Gastrocnemius medialis (tissue), 4 donors: ENCODE results near the gene MEN1. TPM values are rescaled to one million over a fixed set of nuclear protein-coding genes. Genes with fewer than 3 reads are reported as not detected.

ENCODE experiments used
- ATAC-seq, 2 donors: fragments of 150-250 bp; one replicate each; pipeline ENCODE4 v1.9.1; 2016
- DNase-seq, 2 donors: peaks; one replicate each; pipeline ENCODE4 v3.0.0-alpha.2; 2019
- H3K27ac ChIP-seq, 4 donors: fragments of 200-600 bp; sonication (generic); 1 replicate in 1 of 4; 2 replicates in 3 of 4; pipeline ENCODE4 v1.5.1; 2016 to 2018; ENCODE audit warnings: mild to moderate bottlenecking in 2 of 4, moderate library complexity in 1 of 4
- H3K27me3 ChIP-seq, 3 donors: fragments of 200-600 bp; sonication (generic) in 2 of 3; 1 replicate in 1 of 3; 2 replicates in 2 of 3; pipeline versions ENCODE4 v1.5.1 to v1.6.0; 2016 to 2019; ENCODE audit warnings: mild to moderate bottlenecking in 1 of 3, moderate library complexity in 1 of 3
- H3K36me3 ChIP-seq, 2 donors: fragments of 200-600 bp; sonication (generic) in 1 of 2; one replicate each; pipeline ENCODE4 v1.5.1; 2017 to 2018
- H3K4me1 ChIP-seq, 2 donors: fragments of 200-600 bp; sonication (generic) in 1 of 2; one replicate each; pipeline ENCODE4 v1.5.1; 2016 to 2017; ENCODE audit warnings: mild to moderate bottlenecking in 2 of 2
- H3K4me3 ChIP-seq, 4 donors: fragments of 200-600 bp; sonication (generic) in 3 of 4; 1 replicate in 1 of 4; 2 replicates in 3 of 4; pipeline ENCODE4 v1.5.1; 2016 to 2019; ENCODE audit warnings: mild to moderate bottlenecking in 2 of 4
- H3K9me3 ChIP-seq, 3 donors: fragments of 200-600 bp; sonication (generic) in 2 of 3; 1 replicate in 1 of 3; 2 replicates in 2 of 3; pipeline ENCODE4 v1.5.1; 2016 to 2019
- CTCF ChIP-seq, 5 experiments: fragments of 450-650 bp in 3 of 5; fragments of 200-600 bp in 2 of 5; sonication (generic) in 2 of 5; IDR thresholded peaks in 4 of 5; conservative IDR thresholded peaks in 1 of 5; 1 replicate in 4 of 5; 2 replicates in 1 of 5; pipeline ENCODE4 v1.5.1; 2016 to 2019; ENCODE audit warnings: antibody characterized with exemption in 5 of 5, mild to moderate bottlenecking in 3 of 5, moderate library complexity in 3 of 5
- POLR2A ChIP-seq, 2 donors: fragments of 450-650 bp; IDR thresholded peaks; one replicate each; pipeline ENCODE4 v1.6.1; 2017; ENCODE audit warnings: antibody characterized with exemption in 2 of 2, mild to moderate bottlenecking in 2 of 2, moderate library complexity in 2 of 2
- in situ Hi-C, 4 donors: fragments of 200-750 bp; cut with MboI; loops; one replicate each; pipeline versions ENCODE4 v1.15.0 to v1.8.0; 2017; ENCODE audit warnings: low sequenced_read_pairs in 4 of 4
- intact Hi-C: fragments of 100-400 bp; cut with DNase I; formaldehyde crosslinking; loops from one replicate; pipeline ENCODE4 v1.15.1; 2023; ENCODE audit warnings: low total_unique reads
- total RNA-seq, 4 donors: library from RNA; depleted of rRNA; stranded (reverse); fragments of >200 nt; gene quantifications; one replicate each; pipeline versions ENCODE4 v1.1.0 to v1.2.3, GENCODE V29; 2016

The MEN1 gene
- total RNA-seq, 4 donors from 2014 or later, result 7.4 to 12.2 (median 9.8) TPM

GRCh38 chr11:64776875-64777274, 33.5 kb downstream of the MEN1 start:
- in situ Hi-C loops (no loop called here), intact Hi-C loops (loop anchor here (2.0 to 5.0 kb wide), 2 partner anchors 14 to 35 kb away; partner anchors contain the start of gene RASGRP2)
- peak overlapping the region; percentile 57 to 78 (median 74) for H3K4me3 ChIP-seq
- no peaks in the 10 kb centered on the region for H3K27me3 ChIP-seq
- peak overlapping the region; percentile 98 to 100 (median 98) for H3K27ac ChIP-seq
- H3K4me1 ChIP-seq, result peaks cover 60 to 61% of the 10 kb centered on the region in 2 donors
- TF ChIP-seq POLR2A (IDR thresholded peaks at IDR 0.05), result no peak
- TF ChIP-seq CTCF (IDR thresholded peaks at IDR 0.05 in 4 of 5, conservative IDR thresholded peaks at IDR 0.05 in 1 of 5), result no peak
- DNase-seq (no peak), ATAC-seq (no peak)
- no peaks in the 10 kb centered on the region for H3K9me3 ChIP-seq
- H3K36me3 ChIP-seq, result peaks cover 3 to 50% of the 10 kb centered on the region in 2 donors

DNA sequence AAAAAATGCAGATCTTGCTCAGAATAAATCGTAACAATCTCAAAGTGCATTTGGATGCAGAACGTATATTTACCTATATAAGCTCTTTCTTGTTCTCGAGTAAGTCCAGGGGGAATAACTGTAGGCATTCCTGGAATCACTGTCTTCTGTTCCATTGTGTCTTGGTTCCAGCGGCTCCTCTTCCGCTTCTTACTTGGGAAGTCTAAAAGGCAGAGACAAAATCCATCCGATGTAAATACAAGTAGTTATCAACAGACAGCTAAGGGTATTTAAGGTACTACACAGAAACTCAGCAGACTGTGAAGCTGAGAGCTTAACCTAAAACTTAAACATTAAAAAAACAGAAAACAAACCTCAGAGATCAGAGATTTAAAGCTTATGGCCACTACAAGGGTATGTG, 33.9 kb downstream of the MEN1 start:
- Histone ChIP-seq H3K4me1 (peaks cover 64 to 65% of the 10 kb centered on the region in 2 donors), H3K36me3 (peaks cover 3 to 55% of the 10 kb centered on the region in 2 donors), H3K4me3 (peak overlapping the region; percentile 57 to 78 (median 74)), H3K9me3 (no peaks in the 10 kb centered on the region), H3K27ac (peak overlapping the region; percentile 98 to 100 (median 98)), H3K27me3 (no peaks in the 10 kb centered on the region)
- intact Hi-C loops (loop anchor here (2.0 to 5.0 kb wide), 2 partner anchors 14 to 34 kb away; partner anchors contain the start of gene RASGRP2), in situ Hi-C loops (no loop called here)
- DNase-seq (no peak), ATAC-seq (no peak)
- TF ChIP-seq POLR2A (IDR thresholded peaks at IDR 0.05), result no peak
- TF ChIP-seq CTCF (IDR thresholded peaks at IDR 0.05 in 4 of 5, conservative IDR thresholded peaks at IDR 0.05 in 1 of 5), result no peak

GRCh38 chr11:64774144-64774543, 36.2 kb downstream of the MEN1 start:
- peaks cover 8 to 77% of the 10 kb centered on the region in 2 donors for H3K36me3 ChIP-seq
- ATAC-seq (no peak), DNase-seq (no peak)
- no peak overlapping the region for H3K4me3 ChIP-seq
- H3K27me3 ChIP-seq, result no peaks in the 10 kb centered on the region
- in situ Hi-C loops (no loop called here), intact Hi-C loops (no loop called here)
- peaks cover 58 to 59% of the 10 kb centered on the region in 2 donors for H3K4me1 ChIP-seq
- TF ChIP-seq CTCF (IDR thresholded peaks at IDR 0.05 in 4 of 5, conservative IDR thresholded peaks at IDR 0.05 in 1 of 5), result no peak
- TF ChIP-seq POLR2A (IDR thresholded peaks at IDR 0.05), result no peak
- peak overlapping the region; percentile 98 to 100 (median 98) for H3K27ac ChIP-seq
- no peaks in the 10 kb centered on the region for H3K9me3 ChIP-seq

DNA sequence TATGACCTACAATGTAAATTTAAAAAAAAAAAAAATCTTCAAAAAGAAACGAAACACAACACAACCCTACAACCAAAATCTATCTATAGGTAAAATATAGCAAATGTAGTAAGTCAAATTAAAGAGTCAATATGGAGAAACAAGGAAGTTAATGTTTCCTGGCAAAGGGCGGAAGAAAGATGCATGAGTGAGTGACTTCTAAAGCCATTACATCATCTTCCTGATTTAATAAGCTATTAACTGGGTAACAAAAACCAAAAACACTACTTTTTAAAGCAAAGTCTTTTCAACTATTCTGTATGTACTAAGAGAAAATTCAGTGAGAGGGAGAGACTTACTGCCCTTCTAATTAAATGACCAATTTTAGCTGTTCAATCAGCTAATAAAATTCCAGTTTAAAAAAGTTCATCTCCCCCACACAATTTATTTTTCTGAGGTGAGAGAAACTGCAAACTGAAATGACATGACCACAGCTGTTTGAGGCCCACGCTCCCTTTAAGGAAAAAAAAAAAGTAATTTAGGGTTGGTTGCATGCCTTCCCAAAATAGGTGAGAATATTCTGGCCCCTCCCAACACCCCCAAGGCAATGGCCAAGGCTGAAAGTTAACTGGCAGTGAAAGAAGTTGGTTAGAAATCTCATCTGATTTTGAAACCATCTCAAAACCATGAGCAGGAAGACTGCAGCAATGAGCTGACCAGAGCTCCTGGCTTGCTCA, 37.9 kb downstream of the MEN1 start:
- intact Hi-C loops (no loop called here), in situ Hi-C loops (no loop called here)
- Histone ChIP-seq H3K36me3 (peaks cover 12 to 94% of the 10 kb centered on the region in 2 donors), H3K27me3 (no peaks in the 10 kb centered on the region), H3K4me1 (peaks cover 65 to 66% of the 10 kb centered on the region in 2 donors), H3K27ac (peak overlapping the region; percentile 2 to 100 (median 98)), H3K4me3 (no peak overlapping the region), H3K9me3 (no peaks in the 10 kb centered on the region)
- ATAC-seq (no peak), DNase-seq (no peak)
- no peak for TF ChIP-seq POLR2A (IDR thresholded peaks at IDR 0.05)
- TF ChIP-seq CTCF (IDR thresholded peaks at IDR 0.05 in 4 of 5, conservative IDR thresholded peaks at IDR 0.05 in 1 of 5), result no peak
